Gastrocnemius medialis (tissue), 4 donors: ENCODE results near the gene MFRP.

Experiments used
- POLR2A ChIP-seq, 2 donors: fragments of 450-650 bp; IDR thresholded peaks; one replicate each; pipeline ENCODE4 v1.6.1; 2017; ENCODE audit warnings: antibody characterized with exemption in 2 of 2, mild to moderate bottlenecking in 2 of 2, moderate library complexity in 2 of 2
- TF ChIP-seq, protein P1 (sequence below), 5 experiments: fragments of 450-650 bp in 3 of 5; fragments of 200-600 bp in 2 of 5; sonication (generic) in 2 of 5; IDR thresholded peaks in 4 of 5; conservative IDR thresholded peaks in 1 of 5; 1 replicate in 4 of 5; 2 replicates in 1 of 5; pipeline ENCODE4 v1.5.1; 2016 to 2019; ENCODE audit warnings: antibody characterized with exemption in 5 of 5, mild to moderate bottlenecking in 3 of 5, moderate library complexity in 3 of 5

- TF ChIP-seq, protein P1, sequence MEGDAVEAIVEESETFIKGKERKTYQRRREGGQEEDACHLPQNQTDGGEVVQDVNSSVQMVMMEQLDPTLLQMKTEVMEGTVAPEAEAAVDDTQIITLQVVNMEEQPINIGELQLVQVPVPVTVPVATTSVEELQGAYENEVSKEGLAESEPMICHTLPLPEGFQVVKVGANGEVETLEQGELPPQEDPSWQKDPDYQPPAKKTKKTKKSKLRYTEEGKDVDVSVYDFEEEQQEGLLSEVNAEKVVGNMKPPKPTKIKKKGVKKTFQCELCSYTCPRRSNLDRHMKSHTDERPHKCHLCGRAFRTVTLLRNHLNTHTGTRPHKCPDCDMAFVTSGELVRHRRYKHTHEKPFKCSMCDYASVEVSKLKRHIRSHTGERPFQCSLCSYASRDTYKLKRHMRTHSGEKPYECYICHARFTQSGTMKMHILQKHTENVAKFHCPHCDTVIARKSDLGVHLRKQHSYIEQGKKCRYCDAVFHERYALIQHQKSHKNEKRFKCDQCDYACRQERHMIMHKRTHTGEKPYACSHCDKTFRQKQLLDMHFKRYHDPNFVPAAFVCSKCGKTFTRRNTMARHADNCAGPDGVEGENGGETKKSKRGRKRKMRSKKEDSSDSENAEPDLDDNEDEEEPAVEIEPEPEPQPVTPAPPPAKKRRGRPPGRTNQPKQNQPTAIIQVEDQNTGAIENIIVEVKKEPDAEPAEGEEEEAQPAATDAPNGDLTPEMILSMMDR (IDR thresholded peaks at IDR 0.05 in 4 of 5, conservative IDR thresholded peaks at IDR 0.05 in 1 of 5): no peak
- TF ChIP-seq POLR2A (IDR thresholded peaks at IDR 0.05): no peak
These were observed 5.1 kb downstream of the MFRP start for GRCh38 chr11:119341222-119342022.
